ENCODE data around the gene PKDREJ. TPM values are rescaled to one million over a fixed set of nuclear protein-coding genes. Genes with fewer than 3 reads are reported as not detected.

Gene PKDREJ
- total RNA-seq, 1 experiment from 2014 or later = not detected

- CTCF ChIA-PET = no interaction called here
- no peak for DNase-seq (ENCODE audit: low read depth, low spot score)
- no peak for TF ChIP-seq EZH2phosphoT487 (IDR thresholded peaks at IDR 0.05; ENCODE audit: borderline replicate concordance)
- TF ChIP-seq ELF1 (IDR thresholded peaks at IDR 0.05; ENCODE audit: borderline replicate concordance, low read depth) = no peak
- no peak for TF ChIP-seq REST (IDR thresholded peaks at IDR 0.05; ENCODE audit: low read depth)
- no peak for TF ChIP-seq EGR1 (IDR thresholded peaks at IDR 0.05; ENCODE audit: low read depth)
- no peak for TF ChIP-seq POLR2A (IDR thresholded peaks at IDR 0.05; ENCODE audit: borderline replicate concordance, extremely low read depth, insufficient read depth, insufficient read length)
- Histone ChIP-seq H3K4me3 (replicated peaks in 1 of 2; ENCODE audit: low read depth in 1 of 2, low read length in 2 of 2) (no peak overlapping the region), H2AFZ (ENCODE audit: low read depth, low read length, poor library complexity, severe bottlenecking) (no peak overlapping the region), H3K36me3 (ENCODE audit: control insufficient read depth in 1 of 2, insufficient read depth in 2 of 2, low read length in 2 of 2) (peaks cover 10 to 32% of the 10 kb centered on the region in 2 experiments; a peak in 3 of 4 replicates), H3K79me2 (ENCODE audit: insufficient read depth, low read length) (peaks cover 78% of the 10 kb centered on the region), H3K4me2 (ENCODE audit: low read length) (no peak overlapping the region), H3K9ac (ENCODE audit: low read length) (no peak overlapping the region), H3K27ac (ENCODE audit: low read depth, low read length) (no peak overlapping the region), H3K9me3 (ENCODE audit: control insufficient read depth in 1 of 2, insufficient read depth in 1 of 2, low read depth in 1 of 2, low read length in 2 of 2) (no peaks in the 10 kb centered on the region), H3K9me2 (ENCODE audit: insufficient read depth) (no peaks in the 10 kb centered on the region), H3K27me3 (ENCODE audit: insufficient read depth, low read length) (no peaks in the 10 kb centered on the region), H3K4me1 (ENCODE audit: control insufficient read depth in 1 of 2, insufficient read depth in 2 of 2, low read length in 2 of 2) (peaks cover 13 to 20% of the 10 kb centered on the region in 2 experiments; a peak in 3 of 4 replicates), H4K20me1 (ENCODE audit: insufficient read depth) (no peaks in the 10 kb centered on the region)
- no peak for ATAC-seq
- POLR2A ChIA-PET = no interaction called here
- no TSS peak for BruUV-seq (replicated peaks)
- RAD21 ChIA-PET (ENCODE audit: low non-redundant PET in 1 of 2, low total read pairs in 2 of 2, uncharacterized antibody in 2 of 2, unreplicated experiment in 2 of 2) = no interaction called here
- intact Hi-C loops (cut with micrococcal nuclease) = no loop called here
Observed at GRCh38 chr22:46300491-46300890, 37.3 kb upstream of the PKDREJ start.

GRCh38 chr22:46299101-46299500 is 36.0 kb upstream of the PKDREJ start:
- peaks cover 14 to 24% of the 10 kb centered on the region in 2 experiments; a peak in 3 of 4 replicates for H3K4me1 ChIP-seq (ENCODE audit: control insufficient read depth in 1 of 2, insufficient read depth in 2 of 2, low read length in 2 of 2)
- peaks cover 10 to 27% of the 10 kb centered on the region in 2 experiments; a peak in 3 of 4 replicates for H3K36me3 ChIP-seq (ENCODE audit: control insufficient read depth in 1 of 2, insufficient read depth in 2 of 2, low read length in 2 of 2)
- no peak overlapping the region for H3K27ac ChIP-seq (ENCODE audit: low read depth, low read length)
- H3K4me3 ChIP-seq (replicated peaks in 1 of 2; ENCODE audit: low read depth in 1 of 2, low read length in 2 of 2) = no peak overlapping the region
- DNase-seq (ENCODE audit: low read depth, low spot score) (no peak), ATAC-seq (no peak)
- no peaks in the 10 kb centered on the region for H4K20me1 ChIP-seq (ENCODE audit: insufficient read depth)
- H3K79me2 ChIP-seq (ENCODE audit: insufficient read depth, low read length) = peaks cover 64% of the 10 kb centered on the region
- H2AFZ ChIP-seq (ENCODE audit: low read depth, low read length, poor library complexity, severe bottlenecking) = no peak overlapping the region
- intact Hi-C loops (cut with micrococcal nuclease) = loop anchor here (5.0 kb wide), 1 partner anchor 177 kb away; no protein-coding TSS in a partner anchor
- H3K27me3 ChIP-seq (ENCODE audit: insufficient read depth, low read length) = no peaks in the 10 kb centered on the region
- H3K4me2 ChIP-seq (ENCODE audit: low read length) = no peak overlapping the region
- no peaks in the 10 kb centered on the region for H3K9me3 ChIP-seq (ENCODE audit: control insufficient read depth in 1 of 2, insufficient read depth in 1 of 2, low read depth in 1 of 2, low read length in 2 of 2)
- RAD21 ChIA-PET (ENCODE audit: low non-redundant PET in 1 of 2, low total read pairs in 2 of 2, uncharacterized antibody in 2 of 2, unreplicated experiment in 2 of 2) = no interaction called here
- CTCF ChIA-PET = no interaction called here
- H3K9me2 ChIP-seq (ENCODE audit: insufficient read depth) = no peaks in the 10 kb centered on the region
- POLR2A ChIA-PET = no interaction called here
- BruUV-seq (replicated peaks) = no TSS peak
- no peak overlapping the region for H3K9ac ChIP-seq (ENCODE audit: low read length)
- TF ChIP-seq EGR1 (IDR thresholded peaks at IDR 0.05; ENCODE audit: low read depth) = no peak
- no peak for TF ChIP-seq CTCF (IDR thresholded peaks at IDR 0.05 in 2 of 3, conservative IDR thresholded peaks at IDR 0.05 in 1 of 3; ENCODE audit: borderline replicate concordance in 1 of 3, insufficient read depth in 1 of 3, low read depth in 2 of 3, low read length in 2 of 3)
- TF ChIP-seq ZNF274 (IDR thresholded peaks at IDR 0.05; ENCODE audit: low read depth, low read length) = no peak
- no peak for TF ChIP-seq CBX3 (IDR thresholded peaks at IDR 0.05; ENCODE audit: low read depth)
- no peak for TF ChIP-seq ATF3 (IDR thresholded peaks at IDR 0.05)
- TF ChIP-seq JUND (IDR thresholded peaks at IDR 0.05) = no peak
- no peak for TF ChIP-seq CEBPB (IDR thresholded peaks at IDR 0.05; ENCODE audit: low read depth)
- no peak for TF ChIP-seq ELF1 (IDR thresholded peaks at IDR 0.05; ENCODE audit: borderline replicate concordance, low read depth)
- TF ChIP-seq EZH2 (IDR thresholded peaks at IDR 0.05) = no peak
- no peak for TF ChIP-seq MAX (IDR thresholded peaks at IDR 0.05)
- TF ChIP-seq SRF (IDR thresholded peaks at IDR 0.05; ENCODE audit: low read depth) = no peak
- no peak for TF ChIP-seq EZH2phosphoT487 (IDR thresholded peaks at IDR 0.05; ENCODE audit: borderline replicate concordance)
- no peak for TF ChIP-seq RAD21 (IDR thresholded peaks at IDR 0.05; ENCODE audit: low read depth)
- TF ChIP-seq ZFX (IDR thresholded peaks at IDR 0.05) = no peak
- no peak for TF ChIP-seq SIN3A (IDR thresholded peaks at IDR 0.05; ENCODE audit: low read depth)
